Peyer's patch (tissue), 4 donors: ENCODE results near the gene PHKB. TPM values are rescaled to one million over a fixed set of nuclear protein-coding genes. Genes with fewer than 3 reads are reported as not detected.

Source experiments
- DNase-seq, 3 donors: peaks; one replicate each; pipeline ENCODE4 v3.0.0-alpha.2; 2017 to 2019
- H3K27ac ChIP-seq, 4 donors: fragments of 200-600 bp; sonication (generic); one replicate each; pipeline ENCODE4 v1.5.1; 2016 to 2019
- H3K27me3 ChIP-seq, 2 donors: fragments of 200-600 bp; sonication (generic); one replicate each; pipeline ENCODE4 v1.5.1; 2019
- H3K36me3 ChIP-seq, 3 donors: fragments of 200-600 bp; sonication (generic); one replicate each; pipeline ENCODE4 v1.5.1; 2016 to 2019
- H3K4me1 ChIP-seq, 4 donors: fragments of 200-600 bp; sonication (generic); one replicate each; pipeline ENCODE4 v1.5.1; 2016 to 2019
- H3K4me3 ChIP-seq, 4 donors: fragments of 200-600 bp; sonication (generic); 1 replicate in 3 of 4; 2 replicates in 1 of 4; pipeline ENCODE4 v1.5.1; 2016 to 2019; ENCODE audit warnings: mild to moderate bottlenecking in 1 of 4
- H3K9me3 ChIP-seq, 4 donors: fragments of 200-600 bp; sonication (generic); one replicate each; pipeline ENCODE4 v1.5.1; 2016 to 2019; ENCODE audit warnings: mild to moderate bottlenecking in 1 of 4
- CTCF ChIP-seq, 6 experiments: fragments of 450-650 bp in 4 of 6; fragments of 200-600 bp in 2 of 6; sonication (generic) in 1 of 6; IDR thresholded peaks; one replicate each; pipeline ENCODE4 v1.5.1; 2017 to 2019; ENCODE audit warnings: antibody characterized with exemption in 6 of 6, mild to moderate bottlenecking in 3 of 6, moderate library complexity in 1 of 6
- POLR2A ChIP-seq, 2 donors: fragments of 450-650 bp; IDR thresholded peaks; one replicate each; pipeline ENCODE4 v1.5.1; 2017; ENCODE audit warnings: antibody characterized with exemption in 2 of 2, mild to moderate bottlenecking in 2 of 2, moderate library complexity in 2 of 2
- total RNA-seq, 4 donors: library from RNA; depleted of rRNA; stranded (reverse); fragments of >200 nt; gene quantifications; one replicate each; pipeline ENCODE4 v1.1.0, GENCODE V29; 2016

PHKB gene
- total RNA-seq, 4 donors from 2014 or later, result 124 to 180 (median 142) TPM

DNA sequence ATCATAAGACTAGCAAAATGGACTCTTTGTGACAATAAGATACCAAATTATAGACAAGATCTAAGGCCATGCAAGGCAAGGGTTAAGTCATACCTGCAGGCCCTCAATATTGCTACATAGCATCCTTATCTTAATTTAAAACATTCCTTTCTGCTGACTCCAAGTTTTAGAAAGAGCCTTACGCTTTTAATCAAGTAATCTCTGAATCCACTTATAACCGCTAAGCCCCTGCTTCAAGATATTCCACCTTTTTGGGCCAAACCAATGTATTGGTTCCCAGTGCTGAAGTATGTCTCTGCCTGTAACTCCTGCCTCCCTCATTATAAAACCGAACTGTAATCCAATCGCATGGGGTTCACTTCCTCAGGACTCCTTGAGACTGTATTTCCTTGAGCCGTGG, 255.4 kb downstream of the PHKB start:
- Histone ChIP-seq H3K27me3 (no peaks in the 10 kb centered on the region), H3K4me3 (no peak overlapping the region), H3K9me3 (no peaks in the 10 kb centered on the region), H3K36me3 (no peaks in the 10 kb centered on the region), H3K27ac (no peak overlapping the region), H3K4me1 (no peaks in the 10 kb centered on the region)
- no peak for TF ChIP-seq POLR2A (IDR thresholded peaks at IDR 0.05)
- no peak for DNase-seq

DNA sequence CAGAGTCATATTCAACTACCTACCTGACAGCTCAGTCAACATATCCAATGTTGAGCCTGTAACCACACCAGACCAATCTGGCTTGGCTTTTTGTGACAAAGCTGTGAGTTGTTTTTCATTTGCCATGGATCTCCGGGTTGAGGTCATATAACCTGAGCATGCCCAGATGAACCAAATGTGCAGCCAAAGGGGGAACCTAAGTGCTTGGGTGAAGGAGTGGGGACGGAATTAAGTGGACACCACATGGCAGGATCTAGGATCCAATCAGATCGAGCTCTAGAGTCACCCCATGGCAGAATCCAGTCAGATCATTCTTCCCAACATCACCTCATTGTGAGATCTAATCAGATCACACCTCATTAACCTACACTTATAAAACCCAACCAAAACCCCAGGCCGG, 258.6 kb downstream of the PHKB start:
- DNase-seq, result no peak
- Histone ChIP-seq H3K27ac (no peak overlapping the region), H3K4me3 (no peak overlapping the region), H3K27me3 (no peaks in the 10 kb centered on the region), H3K4me1 (no peaks in the 10 kb centered on the region), H3K9me3 (no peaks in the 10 kb centered on the region), H3K36me3 (no peaks in the 10 kb centered on the region)
- TF ChIP-seq CTCF (IDR thresholded peaks at IDR 0.05) (no peak), POLR2A (IDR thresholded peaks at IDR 0.05) (no peak)

DNA sequence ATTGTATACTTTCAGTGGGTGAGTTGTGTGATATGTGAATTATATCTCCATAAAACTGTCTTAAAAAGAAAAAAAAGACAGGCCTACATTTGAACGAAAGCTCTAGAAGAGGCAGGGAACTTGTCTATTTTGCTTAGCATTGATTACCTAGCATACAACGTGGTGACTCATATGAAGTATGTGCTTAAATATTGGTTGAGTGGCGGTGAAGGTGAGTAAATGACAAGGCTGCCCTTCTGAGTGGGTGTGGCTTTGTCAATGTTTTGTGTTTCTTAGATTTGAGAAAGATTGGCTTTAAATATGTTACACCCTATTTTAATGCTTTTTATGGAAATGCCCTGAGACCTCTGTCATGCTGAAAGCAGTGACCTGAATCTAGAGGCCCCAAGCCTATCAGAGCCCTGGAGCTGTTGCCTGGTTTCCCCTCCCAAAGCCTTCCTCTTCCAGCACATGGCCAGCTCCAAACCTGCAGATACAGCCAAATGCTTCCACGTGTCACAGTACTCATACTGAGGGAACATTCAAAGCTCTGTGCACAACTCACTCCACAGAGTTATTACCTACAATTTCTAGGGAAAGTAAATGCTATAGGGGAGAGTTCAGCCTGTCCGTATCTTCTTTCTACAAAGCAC, 260.0 kb downstream of the PHKB start:
- no peaks in the 10 kb centered on the region for H3K27me3 ChIP-seq
- no peak overlapping the region for H3K4me3 ChIP-seq
- no peaks in the 10 kb centered on the region for H3K36me3 ChIP-seq
- H3K27ac ChIP-seq, result no peak overlapping the region
- no peak for DNase-seq
- no peaks in the 10 kb centered on the region for H3K4me1 ChIP-seq
- no peaks in the 10 kb centered on the region for H3K9me3 ChIP-seq
- no peak for TF ChIP-seq POLR2A (IDR thresholded peaks at IDR 0.05)
- no peak for TF ChIP-seq CTCF (IDR thresholded peaks at IDR 0.05)

DNA sequence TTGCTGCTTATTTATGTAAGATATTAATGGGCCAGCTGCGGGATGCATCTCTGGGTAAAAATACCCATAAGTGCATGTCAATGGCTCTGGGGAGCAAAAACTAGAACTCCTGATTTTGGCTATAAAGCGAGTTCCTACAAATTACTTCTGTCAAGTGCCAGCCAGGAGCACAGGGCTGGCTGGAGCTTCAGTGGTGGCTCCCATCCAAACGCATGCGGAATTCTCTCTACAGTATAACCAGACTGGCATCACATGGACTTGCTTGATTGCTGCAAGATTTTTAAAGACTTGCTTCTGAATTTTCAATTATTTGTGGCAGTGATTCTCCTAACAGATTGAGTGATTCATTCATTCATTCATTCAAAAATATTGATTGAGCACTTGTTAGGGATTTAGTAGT, 260.9 kb downstream of the PHKB start:
- TF ChIP-seq POLR2A (IDR thresholded peaks at IDR 0.05), result no peak
- no peak for TF ChIP-seq CTCF (IDR thresholded peaks at IDR 0.05)
- H3K27ac ChIP-seq, result no peak overlapping the region
- no peaks in the 10 kb centered on the region for H3K27me3 ChIP-seq
- no peaks in the 10 kb centered on the region for H3K36me3 ChIP-seq
- no peaks in the 10 kb centered on the region for H3K9me3 ChIP-seq
- no peaks in the 10 kb centered on the region for H3K4me1 ChIP-seq
- DNase-seq, result no peak
- no peak overlapping the region for H3K4me3 ChIP-seq

GRCh38 chr16:47724115-47724785, 263.1 kb downstream of the PHKB start:
- DNase-seq, result no peak
- H3K4me1 ChIP-seq, result peaks cover 0 to 4% (median 0%) of the 10 kb centered on the region in 4 donors
- no peaks in the 10 kb centered on the region for H3K27me3 ChIP-seq
- H3K4me3 ChIP-seq, result no peak overlapping the region
- H3K9me3 ChIP-seq, result no peaks in the 10 kb centered on the region
- no peak for TF ChIP-seq POLR2A (IDR thresholded peaks at IDR 0.05)
- TF ChIP-seq CTCF (IDR thresholded peaks at IDR 0.05), result no peak
- no peaks in the 10 kb centered on the region for H3K36me3 ChIP-seq
- H3K27ac ChIP-seq, result no peak overlapping the region

DNA sequence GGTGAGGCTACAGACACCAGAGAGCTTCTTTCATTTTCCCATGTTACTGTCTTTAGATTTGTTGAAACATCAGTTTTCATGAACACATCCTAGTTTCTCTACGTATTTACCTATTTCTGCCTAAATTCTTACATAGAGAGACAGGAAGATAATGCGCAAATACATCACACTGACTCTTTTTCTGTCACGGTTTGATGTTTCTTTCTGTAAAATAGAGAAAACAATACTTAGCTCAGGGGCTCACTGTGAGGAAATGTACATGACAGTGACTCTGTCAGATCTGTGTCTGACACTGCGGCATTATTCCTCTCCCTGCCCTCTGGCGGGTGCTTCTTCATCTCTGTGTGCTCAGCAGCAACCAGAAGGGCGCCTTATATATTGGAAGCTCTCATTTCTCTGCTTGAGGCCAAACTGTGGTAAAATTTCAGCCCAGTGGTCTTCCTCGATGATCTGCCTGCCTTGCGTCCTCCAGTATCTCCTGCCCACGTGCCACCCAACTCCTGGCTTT, 264.1 kb downstream of the PHKB start:
- H3K27ac ChIP-seq, result no peak overlapping the region
- TF ChIP-seq POLR2A (IDR thresholded peaks at IDR 0.05) (no peak), CTCF (IDR thresholded peaks at IDR 0.05) (no peak)
- no peaks in the 10 kb centered on the region for H3K36me3 ChIP-seq
- no peak overlapping the region for H3K4me3 ChIP-seq
- no peak for DNase-seq
- no peaks in the 10 kb centered on the region for H3K9me3 ChIP-seq
- H3K27me3 ChIP-seq, result no peaks in the 10 kb centered on the region
- H3K4me1 ChIP-seq, result peaks cover 0 to 4% (median 0%) of the 10 kb centered on the region in 4 donors
